ENCODE measurements around the gene PPP6R2.

PPP6R2 gene

DNA sequence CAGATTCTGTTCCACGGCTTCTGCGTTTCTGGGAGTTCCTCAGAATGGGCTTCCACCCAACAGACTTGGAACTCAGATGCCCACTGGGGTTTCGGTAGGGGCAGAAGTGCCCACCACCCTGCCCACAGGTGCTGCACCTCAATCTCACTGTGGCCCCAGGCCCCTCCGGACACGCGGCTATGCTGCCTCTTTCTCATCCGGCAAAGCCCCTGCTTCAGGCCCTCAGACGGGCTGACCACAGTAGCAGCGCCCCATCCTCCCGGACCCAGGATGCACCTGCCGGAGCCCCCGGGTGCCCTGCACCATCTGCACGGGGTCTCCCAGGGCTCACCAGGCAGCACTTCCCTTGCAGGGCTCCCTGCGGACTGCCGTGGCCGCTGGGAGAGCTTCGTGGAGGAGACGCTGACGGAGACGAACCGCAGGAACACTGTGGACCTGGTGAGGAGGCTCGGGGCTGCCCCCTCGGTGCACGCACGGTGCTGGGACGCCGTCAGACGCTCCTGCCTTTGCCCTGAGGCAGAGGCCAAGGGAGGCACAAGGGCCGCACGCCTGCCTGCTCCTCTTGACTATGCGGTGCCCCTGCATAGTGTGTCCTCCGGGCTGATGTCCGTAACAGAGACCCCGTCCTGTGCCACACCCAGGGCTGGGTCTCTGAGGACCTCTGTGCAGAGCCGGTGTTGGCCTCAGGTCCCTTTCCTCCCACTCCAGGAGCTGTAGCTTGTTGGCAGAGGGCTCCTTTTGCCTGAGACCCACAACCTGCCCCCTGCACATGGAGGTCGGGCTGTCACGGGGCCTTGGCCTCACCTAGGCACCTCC lies 93.1 kb downstream of the PPP6R2 start:
- DNase-seq = no peak

DNA sequence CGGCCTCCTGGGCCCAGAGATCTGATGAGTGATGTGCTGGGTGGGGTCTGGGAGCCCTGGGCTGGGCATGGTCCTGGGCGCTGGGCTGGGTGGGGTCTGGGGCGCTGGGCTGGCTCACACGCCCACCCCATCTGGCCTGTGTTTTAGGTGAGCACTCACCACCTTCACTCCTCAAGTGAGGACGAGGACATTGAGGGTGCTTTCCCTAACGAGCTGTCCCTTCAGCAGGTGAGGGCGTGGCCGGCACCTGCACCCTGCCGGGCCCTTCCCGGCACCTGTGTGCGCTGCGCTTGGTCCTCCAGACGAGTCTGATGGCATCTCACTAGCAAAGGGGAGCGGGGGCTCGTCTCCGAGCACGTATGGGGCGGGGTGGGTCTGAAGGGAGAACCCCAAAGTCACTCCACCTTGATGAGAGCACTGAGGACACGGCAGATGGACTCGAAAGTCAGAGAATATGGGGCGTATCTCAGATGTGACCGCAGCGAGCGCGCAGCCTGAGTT lies 93.8 kb downstream of the PPP6R2 start:
- no peak for DNase-seq

DNA sequence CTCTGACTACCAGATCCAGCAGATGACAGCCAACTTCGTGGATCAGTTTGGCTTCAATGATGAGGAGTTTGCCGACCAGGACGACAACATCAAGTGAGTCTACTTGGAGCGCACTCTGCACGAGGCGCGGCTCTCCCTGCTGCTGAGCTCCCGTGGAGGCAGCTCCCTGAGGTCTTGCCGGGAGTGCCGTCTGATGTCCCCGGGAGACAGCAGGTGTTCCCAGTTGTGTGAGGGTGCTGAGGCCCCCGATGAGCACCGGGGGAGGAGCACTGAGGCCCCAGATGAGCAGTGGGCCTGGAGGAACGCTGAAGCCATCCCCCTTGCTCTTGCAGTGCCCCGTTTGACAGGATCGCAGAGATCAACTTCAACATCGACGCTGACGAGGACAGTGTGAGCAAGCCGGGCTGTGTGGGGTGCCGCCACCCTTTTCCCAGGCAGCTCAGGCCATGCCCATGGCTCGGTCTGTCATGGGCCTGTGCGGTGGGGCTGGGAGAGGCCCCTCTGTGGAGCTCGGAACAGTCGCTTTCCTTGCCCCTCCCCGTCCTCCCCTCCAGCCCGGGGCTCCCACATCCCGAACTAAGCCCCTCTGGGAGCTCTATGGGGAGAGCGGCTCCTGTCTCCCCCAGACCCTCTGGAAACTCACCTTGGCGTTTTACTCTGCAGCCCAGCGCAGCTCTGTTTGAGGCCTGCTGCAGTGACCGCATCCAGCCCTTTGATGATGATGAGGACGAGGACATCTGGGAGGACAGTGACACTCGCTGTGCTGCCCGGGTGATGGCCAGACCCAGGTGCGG lies 94.6 kb downstream of the PPP6R2 start:
- DNase-seq = no peak

DNA sequence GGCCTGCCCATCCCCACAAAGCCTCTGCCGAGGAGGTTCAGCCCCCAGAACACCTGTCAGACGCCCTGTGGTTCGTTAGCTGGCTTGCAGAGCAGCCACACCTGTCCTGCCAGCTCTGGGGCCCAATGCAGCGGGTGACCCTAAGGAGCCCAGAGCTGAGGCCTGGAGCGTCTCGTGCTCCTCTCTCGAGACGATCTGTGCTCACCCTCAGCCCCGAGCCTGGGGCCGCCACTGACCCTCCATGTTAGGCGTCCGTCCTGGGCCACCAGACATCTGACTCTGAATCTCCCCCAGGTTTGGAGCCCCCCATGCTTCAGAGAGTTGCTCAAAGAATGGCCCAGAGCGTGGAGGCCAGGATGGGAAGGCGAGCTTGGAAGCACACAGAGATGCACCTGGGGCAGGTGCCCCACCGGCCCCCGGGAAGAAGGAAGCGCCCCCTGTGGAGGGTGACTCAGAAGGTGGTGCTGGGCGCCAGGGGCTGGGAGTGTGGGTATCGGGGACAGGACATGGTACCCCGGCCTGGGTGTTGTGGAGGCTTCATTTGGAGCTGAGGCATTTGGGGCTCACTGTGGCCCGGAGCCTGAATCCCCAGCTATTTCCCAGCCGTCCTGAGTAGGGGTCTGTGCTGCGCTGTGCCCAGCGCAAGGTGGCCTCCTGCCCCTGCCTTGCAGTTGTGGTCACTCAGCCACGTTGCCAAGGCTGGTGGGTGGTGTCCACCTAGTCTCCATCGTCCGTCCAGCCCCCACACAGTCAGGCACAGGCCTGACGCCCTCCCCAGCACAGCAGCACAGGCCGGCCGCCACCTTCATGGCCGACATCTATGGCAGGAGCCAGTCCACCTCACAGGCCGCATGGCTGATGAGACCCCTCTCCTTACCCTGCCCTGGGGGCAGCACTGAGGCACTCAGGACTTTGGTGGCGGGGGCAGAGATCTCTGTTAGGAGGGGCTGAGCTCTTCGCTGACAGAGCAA lies 95.5 kb downstream of the PPP6R2 start:
- no peak for DNase-seq

DNA sequence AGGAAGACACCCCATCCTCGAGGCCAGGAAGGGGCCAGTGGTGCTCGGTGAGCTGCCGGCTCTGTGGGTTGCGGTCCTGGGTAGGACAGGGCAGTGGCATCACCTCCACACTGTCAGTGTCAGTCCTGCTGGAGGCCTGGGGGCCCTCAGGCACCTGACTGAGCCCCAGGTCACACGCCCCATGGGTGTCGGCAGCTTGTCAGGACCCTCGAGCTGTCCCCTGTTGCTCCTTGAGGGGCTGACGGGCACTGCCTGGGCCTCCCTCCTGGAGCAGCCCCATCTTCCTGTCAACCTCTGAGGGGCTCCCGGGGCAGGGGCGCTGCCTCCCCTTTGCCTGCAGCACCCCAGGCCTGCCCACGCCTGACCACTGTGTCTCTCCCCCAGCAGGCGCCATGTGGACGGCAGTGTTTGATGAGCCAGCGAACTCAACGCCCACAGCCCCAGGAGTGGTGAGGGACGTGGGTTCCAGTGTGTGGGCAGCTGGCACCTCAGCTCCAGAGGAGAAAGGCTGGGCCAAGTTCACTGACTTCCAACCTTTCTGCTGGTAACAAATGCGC lies 96.3 kb downstream of the PPP6R2 start:
- no peak for DNase-seq

DNA sequence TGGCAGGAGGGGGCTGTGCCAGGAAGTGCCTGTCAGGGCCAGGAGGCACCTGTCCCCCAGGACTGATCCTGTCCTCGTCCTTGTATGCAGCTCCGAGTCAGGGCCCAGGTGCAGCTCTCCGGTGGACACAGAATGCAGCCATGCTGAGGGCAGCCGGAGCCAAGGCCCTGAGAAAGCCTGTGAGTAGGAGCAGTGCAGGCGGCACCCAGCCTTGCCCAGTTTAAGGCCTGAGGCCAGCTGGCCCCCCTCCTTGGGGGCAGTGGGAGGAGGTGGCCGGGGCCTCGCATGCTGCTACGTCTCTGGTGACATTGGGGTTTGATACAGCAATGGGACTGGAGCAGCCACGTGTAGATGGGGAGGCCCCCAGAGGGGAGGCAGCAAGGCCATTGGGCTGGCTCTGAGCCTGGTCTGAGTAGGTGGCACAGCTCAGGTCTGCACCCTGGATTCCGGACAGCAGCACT lies 96.8 kb downstream of the PPP6R2 start:
- no peak for DNase-seq

DNA sequence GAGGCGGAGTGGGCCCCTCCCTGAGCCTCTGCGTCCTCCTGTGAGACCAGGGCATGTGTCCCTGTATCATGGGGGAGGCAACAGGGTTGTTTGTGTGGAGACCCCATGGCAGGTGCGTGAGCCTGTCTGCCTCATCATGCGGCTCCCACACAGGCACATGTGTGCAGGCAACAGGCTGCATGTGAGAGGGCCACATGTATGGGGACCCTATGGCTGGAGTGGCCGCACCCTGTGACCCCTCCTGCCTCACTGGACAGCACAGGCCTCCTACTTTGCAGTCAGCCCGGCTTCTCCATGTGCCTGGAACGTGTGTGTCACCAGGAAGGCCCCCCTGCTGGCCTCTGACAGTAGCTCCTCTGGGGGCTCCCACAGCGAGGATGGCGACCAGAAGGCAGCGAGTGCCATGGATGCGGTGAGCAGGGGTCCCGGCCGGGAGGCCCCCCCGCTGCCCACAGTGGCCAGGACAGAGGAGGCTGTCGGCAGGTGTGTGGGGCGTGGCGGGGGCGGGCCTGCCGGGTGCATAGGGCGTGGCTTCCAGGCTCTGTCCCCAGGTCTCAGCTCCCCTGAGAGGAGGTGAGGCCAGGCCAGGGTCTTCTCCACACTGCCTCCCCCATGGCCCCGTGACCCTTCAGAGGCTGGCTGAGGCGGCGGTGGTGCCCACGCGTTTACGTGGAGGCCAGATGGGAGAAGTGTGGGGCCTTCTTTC lies 97.6 kb downstream of the PPP6R2 start:
- DNase-seq = no peak

DNA sequence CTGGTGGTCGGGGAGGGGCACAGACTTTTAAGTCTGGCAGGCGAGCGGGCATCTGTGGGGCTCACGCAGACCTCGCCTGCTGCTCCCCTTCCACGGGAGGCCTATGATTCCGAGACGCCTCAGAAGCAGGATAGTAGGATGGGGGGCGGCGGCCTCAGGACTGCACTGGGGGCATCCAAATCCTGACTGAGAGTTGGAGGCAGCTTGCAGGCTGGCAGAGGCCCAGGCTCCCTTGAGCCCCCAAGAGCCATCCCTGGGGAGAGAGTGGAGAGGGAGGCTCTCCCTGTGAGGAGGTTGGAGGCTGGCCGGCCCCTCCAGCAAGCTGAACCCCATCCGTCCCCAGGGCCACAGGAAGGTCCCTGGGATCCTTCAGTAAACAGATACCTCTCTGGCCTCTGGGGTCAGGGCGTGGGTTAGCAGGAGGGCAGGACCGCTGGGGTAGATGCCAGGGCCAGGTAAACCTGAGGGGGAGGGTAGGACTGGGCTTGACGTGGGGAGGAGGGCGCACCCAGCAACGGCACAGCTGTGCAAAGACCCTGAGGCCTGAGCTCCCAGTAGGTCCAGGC lies 98.4 kb downstream of the PPP6R2 start:
- no peak for DNase-seq

DNA sequence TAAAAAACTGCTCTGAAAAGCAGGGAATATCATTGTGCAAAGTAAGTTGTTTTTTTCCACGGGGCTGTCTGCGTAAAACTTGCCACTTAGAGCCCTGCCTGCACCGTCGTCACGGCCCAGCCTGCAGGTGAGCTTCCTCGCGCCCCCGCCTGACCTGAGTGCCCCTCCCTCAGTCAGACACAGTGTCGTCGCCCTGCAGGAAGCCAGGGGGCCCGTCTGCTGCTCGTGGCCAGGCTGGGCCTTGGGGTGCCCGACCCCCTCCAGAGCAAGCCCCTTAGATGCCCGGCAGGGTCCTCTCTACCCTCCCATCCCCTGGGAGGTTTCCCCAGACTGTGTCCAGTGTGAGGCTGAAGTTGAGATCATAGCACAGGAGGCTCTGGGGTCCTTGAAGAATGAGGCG lies 100.1 kb downstream of the PPP6R2 start:
- DNase-seq = no peak

DNA sequence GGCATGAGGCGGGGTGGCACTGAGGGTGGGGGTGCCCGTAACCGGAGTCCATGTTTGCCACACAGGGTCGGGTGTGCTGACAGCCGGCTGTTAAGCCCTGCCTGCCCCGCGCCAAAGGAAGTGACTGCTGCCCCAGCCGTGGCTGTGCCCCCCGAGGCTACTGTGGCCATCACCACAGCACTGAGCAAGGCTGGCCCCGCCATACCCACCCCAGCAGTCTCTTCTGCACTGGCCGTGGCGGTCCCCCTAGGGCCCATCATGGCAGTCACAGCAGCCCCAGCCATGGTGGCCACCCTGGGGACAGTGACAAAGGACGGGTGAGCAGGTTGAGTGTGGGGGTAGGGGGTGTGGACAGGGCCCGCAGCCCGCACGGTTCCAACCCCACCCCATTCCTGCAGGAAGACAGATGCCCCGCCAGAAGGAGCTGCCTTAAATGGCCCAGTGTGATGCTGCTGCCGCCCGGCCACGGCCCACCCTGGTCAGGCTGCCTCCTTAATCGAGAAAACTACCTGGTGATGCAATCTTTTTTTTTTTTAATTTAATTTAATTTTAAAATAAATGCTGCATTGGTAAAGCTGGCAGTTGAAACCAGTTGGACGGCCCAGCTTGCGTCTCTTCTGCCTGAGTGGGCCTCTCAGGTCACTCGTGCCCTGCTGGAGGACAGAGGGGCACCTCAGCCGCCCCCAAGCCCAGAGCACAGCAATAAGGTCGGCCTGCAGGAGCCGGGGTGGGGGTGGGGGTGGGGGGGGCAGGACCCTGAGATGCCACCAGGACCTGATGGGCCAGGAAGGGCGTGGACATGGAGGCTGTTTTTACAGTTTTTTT lies 100.9 kb downstream of the PPP6R2 start:
- DNase-seq = no peak

DNA sequence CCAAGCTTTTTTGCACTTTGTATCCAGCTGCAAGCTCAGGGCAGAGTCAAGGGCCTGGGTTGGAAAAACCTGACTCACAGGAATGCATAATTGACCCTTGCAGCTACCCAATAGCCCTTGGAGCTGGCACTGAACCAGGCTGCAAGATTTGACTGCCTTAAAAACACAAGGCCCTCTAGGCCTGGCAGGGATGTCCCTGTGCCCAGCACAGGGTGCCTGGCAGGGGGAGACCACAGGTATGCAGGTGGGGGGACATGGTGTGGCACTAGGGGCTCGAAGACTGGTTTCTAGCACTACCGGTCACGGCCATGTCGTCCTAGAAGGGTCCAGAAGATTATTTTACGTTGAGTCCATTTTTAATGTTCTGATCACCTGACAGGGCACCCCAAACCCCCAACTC lies 101.5 kb downstream of the PPP6R2 start:
- DNase-seq = no peak

DNA sequence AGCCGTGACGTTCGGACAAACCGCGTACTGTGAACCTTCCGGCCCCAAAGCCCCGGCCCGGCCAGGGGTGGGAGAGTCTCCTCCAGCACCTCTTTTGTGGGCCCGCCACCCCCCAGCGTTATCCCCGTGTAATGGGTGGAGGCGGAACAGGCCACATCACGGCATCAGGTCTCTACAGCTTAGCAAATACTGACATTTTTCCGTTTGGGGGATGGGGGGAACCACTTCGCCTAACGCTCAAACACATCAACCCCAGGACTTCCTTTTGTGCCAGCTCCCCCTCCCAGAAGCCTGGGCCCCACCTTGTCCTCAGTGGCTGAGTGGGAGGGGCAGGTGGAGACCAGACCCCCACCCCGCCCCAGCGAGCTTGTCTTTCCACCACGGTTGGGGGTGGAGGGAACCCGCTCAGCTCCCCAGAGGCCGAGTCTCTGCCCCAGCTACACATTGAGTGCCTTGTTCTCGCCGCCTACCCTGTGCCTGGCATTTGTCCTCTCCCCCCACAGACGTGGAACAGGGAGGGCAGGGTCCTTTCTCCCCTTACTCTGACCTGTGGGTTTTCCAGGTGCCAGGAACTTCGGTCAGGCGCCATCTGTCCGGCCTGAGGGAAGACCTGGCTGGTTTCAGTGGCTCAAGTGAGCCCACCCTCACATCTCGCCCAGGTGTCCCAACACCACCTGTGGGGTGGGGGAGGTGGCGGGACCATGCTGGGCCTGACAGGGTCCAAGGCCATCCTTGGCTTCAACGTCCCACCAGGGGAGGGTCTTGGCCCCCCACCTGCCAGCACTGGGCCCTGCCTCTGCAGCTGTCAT lies 102.1 kb downstream of the PPP6R2 start:
- DNase-seq = no peak

DNA sequence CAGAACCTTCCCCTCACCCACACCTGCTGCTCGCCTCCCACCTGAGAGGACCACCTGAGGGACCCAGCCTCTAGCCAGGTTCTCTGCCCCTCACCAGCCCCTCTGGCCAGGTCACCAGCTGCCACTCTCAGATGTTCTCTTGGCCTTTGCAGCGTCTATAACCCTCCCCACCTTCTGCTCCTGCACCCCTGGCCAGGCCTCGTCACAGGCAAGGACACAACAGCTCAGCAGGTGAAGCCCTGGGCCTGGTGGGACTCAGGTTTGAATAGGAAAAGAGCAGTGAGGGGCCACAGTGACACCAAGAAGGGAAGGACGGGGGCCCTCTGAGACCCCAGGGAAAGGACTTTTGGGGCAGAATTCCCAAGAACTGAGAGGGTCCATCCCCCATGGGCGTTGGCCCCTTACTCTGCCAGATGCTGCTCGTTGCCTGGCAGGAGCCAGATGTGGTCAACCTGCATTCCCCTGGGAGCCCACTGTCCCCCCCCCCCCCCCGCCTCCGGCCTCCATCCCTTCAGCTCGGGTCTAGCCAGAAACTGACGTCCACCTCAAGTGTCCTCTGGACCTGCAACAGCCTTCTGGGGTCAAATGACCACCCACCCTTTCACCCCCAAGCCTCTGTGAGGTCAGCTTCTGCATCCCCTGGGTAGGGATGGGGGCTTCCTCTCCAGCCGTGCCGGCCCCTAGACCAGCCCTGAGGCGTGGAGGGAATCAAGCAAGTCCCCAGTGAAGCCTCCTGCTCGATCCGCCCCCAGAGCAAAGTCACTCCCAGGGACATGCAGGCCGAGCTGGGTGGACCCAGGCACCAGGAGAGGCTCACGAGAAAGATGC lies 103.0 kb downstream of the PPP6R2 start:
- no peak for DNase-seq

DNA sequence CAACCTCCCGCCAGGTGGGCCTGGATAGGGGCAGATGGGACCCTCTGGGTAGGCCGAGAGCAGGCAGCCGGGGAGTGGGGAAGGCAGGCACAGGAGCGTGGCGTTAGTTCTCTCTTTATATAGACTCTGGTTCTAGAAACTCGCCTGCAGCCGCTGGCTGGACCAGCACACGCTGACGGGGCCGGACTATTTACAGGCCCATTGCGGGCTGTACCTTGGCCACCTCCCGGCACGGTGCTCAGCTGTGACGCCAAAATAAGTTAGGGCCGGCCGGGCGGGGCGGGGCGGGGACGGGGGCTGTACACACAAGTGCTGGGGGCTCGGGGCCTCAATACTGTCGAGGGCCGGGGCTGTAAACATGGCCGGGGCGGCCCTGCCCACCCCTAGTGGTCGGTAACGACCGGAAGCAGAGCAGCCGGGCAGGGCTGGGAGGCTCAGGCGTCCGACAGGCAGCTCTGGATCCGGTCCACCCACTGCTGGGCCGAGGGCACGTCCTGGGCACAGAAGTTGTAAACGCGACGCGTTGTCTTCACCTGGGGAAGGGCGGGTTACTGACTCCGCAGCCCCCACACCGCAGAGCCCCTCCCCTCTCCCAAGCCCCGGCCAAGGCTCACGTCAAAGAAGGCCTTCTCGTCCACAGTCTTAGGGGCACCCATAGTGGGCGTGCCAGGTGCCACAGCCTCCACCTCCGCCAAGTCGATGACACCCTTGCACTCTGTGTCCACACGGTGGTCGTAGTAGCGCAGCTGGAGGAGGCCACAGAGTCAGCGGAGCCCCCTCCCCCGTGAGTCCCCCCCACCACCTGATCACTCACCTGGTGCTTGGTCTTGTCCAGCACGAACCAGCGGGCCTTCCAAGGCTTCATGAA lies 103.8 kb downstream of the PPP6R2 start:
- no peak for DNase-seq

DNA sequence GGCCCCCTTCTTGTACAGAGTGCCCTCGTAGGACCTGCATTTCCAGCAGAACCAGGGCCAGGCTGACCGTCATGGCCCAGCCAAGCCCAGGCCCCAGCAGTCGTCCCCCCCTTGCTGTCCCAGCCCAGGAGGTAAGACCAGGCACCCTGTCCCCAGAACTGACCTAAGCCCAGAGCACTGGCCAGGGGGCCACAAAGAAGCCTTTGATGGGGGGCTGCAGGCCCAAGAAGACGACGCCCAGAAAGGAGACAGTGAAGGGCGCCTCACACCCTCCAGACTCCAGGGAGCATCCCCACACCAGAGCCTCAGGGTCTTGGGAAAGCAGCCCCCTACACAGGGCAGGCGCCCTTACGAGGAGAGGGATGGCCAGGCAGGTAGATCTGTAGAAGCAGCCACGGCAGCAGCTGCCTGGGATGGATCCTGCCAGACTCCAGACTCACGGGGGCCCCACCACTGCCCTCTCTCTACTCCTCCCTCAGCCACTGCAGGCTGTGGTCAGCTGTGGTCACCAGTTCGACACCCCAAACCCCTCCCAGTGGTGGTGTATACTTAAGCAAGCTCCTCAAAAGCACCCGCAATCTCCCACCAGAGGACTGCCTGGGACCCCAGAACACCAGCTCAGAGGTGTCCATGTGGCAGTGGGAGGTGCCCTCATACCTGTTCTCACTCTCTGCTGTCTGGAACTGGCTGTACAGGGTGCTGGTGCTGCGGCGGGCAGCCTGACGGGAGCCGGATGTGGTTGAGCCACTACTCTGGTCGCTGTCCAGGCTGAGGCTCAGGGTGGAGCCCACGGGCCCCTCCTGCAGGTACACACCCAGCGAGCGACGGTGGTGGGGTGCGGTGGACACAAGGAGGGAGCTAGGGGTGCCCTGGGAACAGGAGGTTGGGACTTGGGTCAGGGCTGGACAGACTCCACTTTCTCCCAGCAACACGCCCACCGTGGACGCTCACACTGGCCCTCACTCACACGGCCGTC lies 104.7 kb downstream of the PPP6R2 start:
- no peak for DNase-seq

DNA sequence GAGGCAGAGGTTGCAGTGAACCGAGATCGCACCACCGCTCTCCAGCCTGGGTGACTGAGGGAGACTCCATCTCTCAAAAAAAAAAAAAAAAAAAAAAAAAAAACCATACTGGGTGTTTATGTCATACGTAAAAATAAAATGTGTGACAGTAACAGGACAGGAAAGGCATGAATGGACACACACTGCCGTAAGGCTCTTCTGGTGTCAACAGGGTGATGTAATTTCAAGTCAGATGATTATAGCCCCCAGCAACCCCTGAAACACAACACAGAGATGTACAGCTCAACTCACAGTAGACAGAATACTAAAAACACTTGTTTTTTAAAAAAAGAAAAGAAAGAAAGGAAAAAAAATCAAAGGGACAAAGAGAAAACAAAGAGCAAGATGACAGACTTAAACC lies 109.5 kb downstream of the PPP6R2 start:
- DNase-seq = no peak
